ENCODE measurements around the gene SLC16A7.
"Not testable (repeated sequence)": the region's sequence is repeated elsewhere in the genome, so short reads cannot be mapped to it uniquely, and the experiment has no call there.

The SLC16A7 gene

DNA sequence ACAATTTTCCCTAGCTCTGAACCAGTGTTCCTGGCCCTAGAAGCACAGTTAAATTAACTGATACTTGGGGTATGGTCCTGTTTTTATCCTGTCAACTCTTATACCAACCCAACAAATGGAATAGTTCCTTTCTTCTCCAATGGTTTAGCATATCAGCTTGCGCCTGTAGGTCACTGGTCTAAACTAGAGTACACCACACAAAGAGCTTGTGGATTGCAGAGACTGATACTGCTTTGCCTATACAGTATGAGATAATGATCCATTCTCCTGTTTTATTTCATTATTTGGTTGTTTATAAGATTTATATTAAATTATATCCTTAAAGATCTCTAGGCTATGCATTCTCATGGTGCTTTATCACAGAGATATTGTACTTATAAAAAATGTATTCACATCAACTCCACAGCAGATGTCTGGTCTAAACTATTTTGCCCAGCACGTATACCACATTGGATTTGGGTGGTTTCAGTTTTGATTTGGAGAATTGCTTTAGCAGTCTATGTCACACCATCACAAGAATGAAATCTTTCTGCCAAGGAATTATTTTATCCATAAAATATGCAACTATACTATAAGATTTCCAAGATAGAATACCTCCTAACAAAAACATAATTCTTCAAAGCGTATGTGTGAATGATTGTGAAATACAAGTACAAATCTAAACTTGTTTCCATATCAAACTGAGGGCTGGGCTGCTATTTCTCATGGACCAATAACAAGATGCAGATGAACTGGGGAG lies 142.1 kb downstream of the SLC16A7 start:
- no peak for DNase-seq

DNA sequence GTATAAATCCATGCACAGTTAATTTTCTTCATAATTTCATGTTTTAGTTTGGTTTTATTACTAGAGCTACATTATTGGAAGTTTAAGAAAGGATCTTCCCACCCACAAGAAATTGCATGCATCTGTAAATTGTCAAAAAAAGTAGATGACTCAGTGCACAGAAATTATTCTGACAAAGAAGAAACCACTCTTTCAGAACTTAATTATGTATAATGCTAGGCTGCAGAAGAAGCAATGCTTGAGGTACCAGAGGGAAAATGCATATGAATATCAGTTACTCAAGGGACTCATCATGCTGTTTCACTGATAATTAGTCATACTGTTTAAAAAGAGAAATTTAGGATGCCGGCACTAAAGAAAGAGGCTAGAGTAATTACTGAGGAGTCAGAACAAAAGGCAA lies 147.0 kb downstream of the SLC16A7 start:
- no peak for DNase-seq

DNA sequence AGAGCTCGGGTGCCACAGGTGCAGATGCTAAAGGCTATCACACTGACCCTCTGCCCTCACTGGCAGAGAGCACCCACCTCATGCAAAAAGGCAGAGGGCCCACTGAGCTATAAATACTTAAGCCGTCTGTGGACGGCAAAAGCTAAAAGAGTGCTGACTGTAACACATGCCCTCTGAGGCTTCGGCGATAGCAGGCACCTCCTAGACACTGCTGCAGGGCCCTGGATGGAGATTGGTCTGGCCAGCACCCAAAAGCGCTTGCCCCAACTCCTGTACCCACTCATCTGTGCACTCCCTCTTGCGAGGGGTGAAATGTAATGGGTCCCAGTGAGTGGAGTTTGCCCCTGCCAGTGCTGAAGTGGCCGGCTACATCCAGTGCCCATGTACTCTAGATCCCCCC lies 148.7 kb downstream of the SLC16A7 start:
- no peak for DNase-seq

DNA sequence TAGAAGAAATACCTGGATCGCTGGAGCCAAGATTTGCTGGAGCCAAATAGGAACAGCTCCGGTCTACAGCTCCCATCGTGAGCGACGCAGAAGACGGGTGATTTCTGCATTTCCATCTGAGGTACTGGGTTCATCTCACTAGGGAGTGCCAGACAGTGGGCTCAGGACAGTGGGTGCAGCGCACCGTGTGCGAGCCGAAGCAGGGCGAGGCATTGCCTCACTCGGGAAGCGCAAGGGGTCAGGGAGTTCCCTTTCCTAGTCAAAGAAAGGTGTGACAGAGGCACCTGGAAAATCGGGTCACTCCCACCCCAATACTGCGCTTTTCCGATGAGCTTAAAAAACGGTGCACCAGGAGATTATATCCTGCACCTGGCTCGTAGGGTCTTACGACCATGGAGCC lies 155.3 kb downstream of the SLC16A7 start:
- DNase-seq = not testable (repeated sequence)

DNA sequence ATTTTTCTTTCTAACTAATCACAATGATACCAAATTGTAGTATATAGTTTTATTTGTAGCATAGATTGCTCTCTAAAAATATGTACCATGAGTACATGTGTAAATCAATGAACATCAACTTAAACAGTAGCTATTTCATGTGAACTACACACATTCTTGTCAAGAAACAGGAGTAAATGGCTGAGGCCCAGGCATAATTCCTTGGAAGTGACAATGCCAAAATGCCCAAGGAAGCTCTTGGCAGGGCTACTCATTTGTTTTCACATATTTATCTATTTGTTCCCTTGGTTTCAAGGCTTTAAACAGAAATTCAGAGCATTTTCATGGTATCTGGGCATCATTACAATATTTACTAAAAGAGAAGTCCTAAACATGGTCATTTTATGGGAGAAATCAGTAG lies 165.7 kb downstream of the SLC16A7 start:
- no peak for DNase-seq

DNA sequence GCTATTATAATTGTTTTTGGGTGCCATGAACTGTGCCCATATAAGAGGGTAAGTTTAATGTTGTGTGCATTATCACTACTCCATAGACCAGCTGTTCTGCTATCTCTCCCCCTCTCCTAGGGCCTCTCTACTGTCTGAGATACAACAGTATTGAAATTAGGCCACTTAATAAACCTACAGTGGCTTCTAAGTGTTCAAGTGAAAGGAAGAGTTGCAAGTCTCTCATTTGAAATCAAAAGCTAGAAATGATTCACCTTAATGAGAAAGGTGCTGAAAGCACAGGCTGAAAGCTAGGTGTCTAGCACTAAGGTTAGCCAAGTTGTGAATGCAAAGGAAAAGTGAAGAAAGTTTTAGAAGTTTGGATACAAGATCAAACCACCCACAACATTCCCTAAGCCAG lies 168.0 kb downstream of the SLC16A7 start:
- DNase-seq = no peak

DNA sequence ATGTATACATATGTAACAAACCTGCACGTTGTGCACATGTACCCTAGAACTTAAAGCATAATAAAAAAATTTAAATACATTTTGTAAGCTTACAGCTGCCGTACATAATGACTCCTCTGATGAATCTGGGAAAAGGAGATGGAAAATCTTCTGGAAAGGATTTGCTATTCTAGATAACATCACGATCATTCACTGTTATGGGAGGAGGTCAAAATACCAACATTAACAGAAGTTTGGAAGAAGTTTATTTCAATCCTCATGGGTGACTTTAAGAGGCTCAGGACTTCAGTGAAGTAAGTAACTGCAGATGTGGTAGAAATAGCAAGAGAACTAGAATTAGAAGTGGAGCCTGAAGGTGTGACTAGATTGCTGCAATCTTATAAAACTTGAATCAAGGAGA lies 172.2 kb downstream of the SLC16A7 start:
- DNase-seq = no peak

GRCh38 chr12:59780605-59781135 lies 184.8 kb downstream of the SLC16A7 start:
- DNase-seq = no peak

GRCh38 chr12:59787610-59788009 lies 191.8 kb downstream of the SLC16A7 start:
- no peak for DNase-seq

GRCh38 chr12:59792647-59793046 lies 196.8 kb downstream of the SLC16A7 start:
- DNase-seq = no peak

- no peak for DNase-seq
Observed at GRCh38 chr12:59803735-59804134, 207.9 kb downstream of the SLC16A7 start.

DNA sequence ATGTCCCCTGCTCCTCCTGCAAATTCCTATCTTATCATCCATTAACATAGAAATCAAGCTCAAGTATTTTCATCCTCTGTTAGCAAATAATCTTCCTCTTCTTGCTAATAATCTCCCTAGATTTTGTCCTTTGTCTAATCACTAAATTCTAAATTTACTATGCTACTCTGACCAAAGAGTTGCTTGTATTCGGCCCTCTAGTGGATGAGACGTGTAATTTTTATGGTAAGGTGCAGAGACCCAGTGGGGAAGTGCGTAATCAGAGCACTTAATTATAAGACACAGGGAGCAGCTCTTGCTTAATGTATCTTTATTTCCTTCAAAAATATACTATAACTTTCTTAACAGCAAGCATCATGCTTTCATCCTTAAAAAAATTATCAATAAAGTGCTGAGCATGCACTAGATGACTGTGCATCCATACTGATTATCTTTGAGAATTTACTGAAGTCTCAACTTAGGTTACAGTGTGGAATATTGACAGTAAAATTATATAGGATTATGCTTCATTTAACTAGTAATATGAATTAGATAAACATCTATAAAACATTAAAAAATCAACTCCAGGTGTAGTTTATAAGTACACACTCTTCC lies 212.6 kb downstream of the SLC16A7 start:
- DNase-seq = no peak

GRCh38 chr12:59811991-59812390 lies 216.2 kb downstream of the SLC16A7 start:
- DNase-seq = no peak

DNA sequence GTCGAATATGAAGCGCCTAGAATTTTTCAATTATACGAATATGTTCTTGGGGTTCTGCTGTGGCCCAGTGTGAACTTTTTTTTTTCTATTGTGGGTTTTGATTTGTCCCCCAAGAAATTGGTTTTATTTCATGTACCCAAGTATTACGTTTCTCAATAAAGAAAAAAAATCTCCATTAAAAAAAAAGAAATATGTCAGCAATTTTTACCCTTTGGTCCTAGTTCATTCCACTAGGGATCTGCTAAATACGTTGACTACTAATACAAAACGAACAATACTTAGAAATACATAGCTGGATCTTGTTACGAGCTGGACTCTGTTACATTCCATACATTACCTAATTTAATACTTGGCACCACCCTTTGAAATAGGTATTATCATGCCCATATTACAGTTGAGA lies 216.9 kb downstream of the SLC16A7 start:
- DNase-seq = no peak

- no peak for DNase-seq
Observed at GRCh38 chr12:59820594-59821011, 224.8 kb downstream of the SLC16A7 start.

DNA sequence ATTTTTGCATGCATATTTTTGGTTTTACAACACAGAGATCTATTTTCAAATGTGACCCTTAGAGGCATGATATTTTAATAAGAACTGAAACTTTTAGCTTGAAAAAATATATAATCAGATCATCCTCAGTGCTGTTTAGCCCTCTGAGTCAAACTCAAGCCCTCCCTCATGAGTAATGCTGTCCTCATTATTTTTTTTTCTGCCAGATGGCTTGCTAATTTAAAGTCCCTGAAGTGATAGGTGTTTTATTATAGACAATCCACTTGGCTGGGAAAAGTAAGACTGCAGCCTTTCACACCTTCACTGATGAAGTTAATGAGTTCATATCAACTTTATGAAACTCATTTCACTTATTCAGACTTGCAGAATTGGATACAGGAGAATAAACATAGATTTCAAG lies 227.7 kb downstream of the SLC16A7 start:
- DNase-seq = no peak

GRCh38 chr12:59827767-59828166 lies 231.9 kb downstream of the SLC16A7 start:
- no peak for DNase-seq

DNA sequence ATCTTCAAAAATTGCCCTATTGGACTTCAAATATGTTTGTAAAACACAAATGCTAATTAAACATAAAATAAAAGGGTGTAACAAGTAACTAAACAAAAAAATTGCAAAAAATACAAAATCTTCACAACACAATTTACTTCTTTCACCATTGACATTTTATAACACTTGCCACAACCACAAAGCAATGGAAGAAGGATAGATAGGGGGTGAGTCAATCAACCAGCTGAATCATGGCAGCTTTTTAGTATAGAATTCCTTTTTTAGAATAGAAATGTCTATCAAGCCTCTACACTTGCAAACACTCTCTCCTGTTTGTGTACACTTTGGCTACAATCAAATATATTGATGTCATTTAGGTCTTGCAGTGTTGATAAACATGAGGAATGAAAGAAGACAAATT lies 232.7 kb downstream of the SLC16A7 start:
- no peak for DNase-seq

GRCh38 chr12:59833408-59833807 lies 237.6 kb downstream of the SLC16A7 start:
- DNase-seq = no peak

- no peak for DNase-seq
Observed at GRCh38 chr12:59834659-59835474, 239.0 kb downstream of the SLC16A7 start.
